ENCODE data around the gene SLC39A3.

The SLC39A3 gene

GRCh38 chr19:2744113-2744512, 4.3 kb upstream of the SLC39A3 start:
- DNase-seq = no peak

- no peak for DNase-seq
These were observed 3.3 kb upstream of the SLC39A3 start for GRCh38 chr19:2743099-2743498.

- no peak for DNase-seq
These were observed 468 bp upstream of the SLC39A3 start for GRCh38 chr19:2740314-2740656.

GRCh38 chr19:2736550-2737190, 3.1 kb downstream of the SLC39A3 start:
- DNase-seq = no peak

- no peak for DNase-seq
These were observed 4.4 kb downstream of the SLC39A3 start for GRCh38 chr19:2735374-2735773.

- no peak for DNase-seq
These were observed 5.1 kb downstream of the SLC39A3 start for GRCh38 chr19:2734589-2735288.

GRCh38 chr19:2733930-2734588, 5.8 kb downstream of the SLC39A3 start:
- DNase-seq = no peak

- no peak for DNase-seq
These were observed 6.9 kb downstream of the SLC39A3 start for GRCh38 chr19:2732883-2733282.

- DNase-seq = no peak
These were observed 7.6 kb downstream of the SLC39A3 start for GRCh38 chr19:2732157-2732725.

GRCh38 chr19:2731181-2731995, 8.4 kb downstream of the SLC39A3 start:
- no peak for DNase-seq

- DNase-seq = no peak
These were observed 9.6 kb downstream of the SLC39A3 start for GRCh38 chr19:2729943-2730818.

GRCh38 chr19:2728783-2729387, 10.9 kb downstream of the SLC39A3 start:
- DNase-seq = no peak

GRCh38 chr19:2727640-2727944, 12.2 kb downstream of the SLC39A3 start:
- no peak for DNase-seq

- no peak for DNase-seq
These were observed 12.7 kb downstream of the SLC39A3 start for GRCh38 chr19:2726904-2727639.

GRCh38 chr19:2726160-2726855, 13.5 kb downstream of the SLC39A3 start:
- DNase-seq = no peak

GRCh38 chr19:2724148-2724557, 15.7 kb downstream of the SLC39A3 start:
- DNase-seq = no peak

GRCh38 chr19:2723747-2724146, 16.1 kb downstream of the SLC39A3 start:
- DNase-seq = no peak

GRCh38 chr19:2723345-2723715, 16.5 kb downstream of the SLC39A3 start:
- DNase-seq = no peak

- DNase-seq = no peak
These were observed 17.1 kb downstream of the SLC39A3 start for GRCh38 chr19:2722541-2723344.

Data from CD4-positive, alpha-beta T cell treated with Interleukin-10 for 1 hour (primary cell).